H1 (cell line): ENCODE results near the gene P2RY11. TPM values are rescaled to one million over a fixed set of nuclear protein-coding genes. Genes with fewer than 3 reads are reported as not detected.

Source experiments
- CTCF ChIA-PET: fragments of 300-600 bp; sonication (Branson Sonifier 250); formaldehyde crosslinking; loops from one replicate; lab custom pipeline; 2021; ENCODE audit not compliant: partially characterized antibody; lab: Charles Lee
- POLR2A ChIA-PET: fragments of 300-600 bp; sonication (Branson Sonifier 250); formaldehyde crosslinking; loops from one replicate; lab custom pipeline; 2021; ENCODE audit warnings: inconsistent platforms; ENCODE audit not compliant: partially characterized antibody; lab: Charles Lee
- DNase-seq, 2 experiments: peaks; one replicate each; pipeline versions ENCODE4 v3.0.0 to v3.0.0-alpha.2; 2010 to 2022; ENCODE audit warnings: low spot score in 2 of 2, low read depth in 1 of 2, mixed read lengths in 1 of 2
- FAIRE-seq: peaks from 2 replicates; lab custom pipeline; 2011; peaks lifted over from hg19 to GRCh38; lab: Jason Lieb, UNC
- H2AFZ ChIP-seq: 2 replicates; pipeline ENCODE4 v1.8.1; 2012; ENCODE audit warnings: low read length, inconsistent platforms
- H2AK5ac ChIP-seq: 2 replicates; pipeline ENCODE4 v1.6.1; 2013; ENCODE audit warnings: low read depth, low read length
- H2BK120ac ChIP-seq: replicated peaks from 2 replicates; pipeline ENCODE3; 2013; ENCODE audit warnings: low read depth, low read length, inconsistent platforms
- H2BK12ac ChIP-seq: 2 replicates; pipeline ENCODE4 v1.6.1; 2013; ENCODE audit warnings: low read depth, low read length
- H2BK15ac ChIP-seq: 2 replicates; pipeline ENCODE4 v1.6.1; 2013; ENCODE audit warnings: low read length
- H2BK20ac ChIP-seq: 2 replicates; pipeline ENCODE4 v1.6.1; 2013; ENCODE audit warnings: low read length
- H2BK5ac ChIP-seq: 2 replicates; pipeline ENCODE4 v1.6.1; 2013; ENCODE audit warnings: low read depth, low read length
- H3K14ac ChIP-seq: 2 replicates; pipeline ENCODE4 v1.6.1; 2013; ENCODE audit warnings: inconsistent platforms; ENCODE audit not compliant: insufficient read length
- H3K18ac ChIP-seq: 2 replicates; pipeline ENCODE4 v1.6.1; 2013; ENCODE audit warnings: low read length; ENCODE audit errors: extremely low read depth
- H3K23ac ChIP-seq: 2 replicates; pipeline ENCODE4 v1.6.1; 2013; ENCODE audit warnings: inconsistent platforms; ENCODE audit not compliant: insufficient read length
- H3K23me2 ChIP-seq: 2 replicates; pipeline ENCODE4 v1.6.1; 2013; ENCODE audit warnings: low read depth, low read length
- H3K27ac ChIP-seq: 2 replicates; pipeline ENCODE4 v1.6.1; 2011; ENCODE audit warnings: low read depth, low read length, inconsistent platforms
- H3K27me3 ChIP-seq, 4 experiments: replicated peaks in 1 of 4; 1 replicate in 1 of 4; 2 replicates in 3 of 4; pipeline versions ENCODE4 v1.6.1 to v1.8.1; 2011 to 2013; ENCODE audit warnings: low read length in 3 of 4, mild to moderate bottlenecking in 3 of 4, inconsistent platforms in 2 of 4, mixed read lengths in 2 of 4, moderate library complexity in 1 of 4; ENCODE audit not compliant: control insufficient read depth in 3 of 4, insufficient read depth in 3 of 4; ENCODE audit errors: extremely low read depth in 1 of 4
- H3K36me3 ChIP-seq, 4 experiments: 2 replicates each; pipeline versions ENCODE4 v1.6.1 to v1.8.1; 2011 to 2013; ENCODE audit warnings: mild to moderate bottlenecking in 4 of 4, low read length in 3 of 4, moderate library complexity in 2 of 4, control low read depth in 1 of 4, inconsistent platforms in 1 of 4; ENCODE audit not compliant: insufficient read depth in 4 of 4, control insufficient read depth in 2 of 4
- H3K4ac ChIP-seq: replicated peaks from 2 replicates; pipeline ENCODE3; 2013; ENCODE audit warnings: low read length, low read depth, mixed read lengths, inconsistent platforms; ENCODE audit not compliant: insufficient read length
- H3K4me1 ChIP-seq, 4 experiments: replicated peaks in 1 of 4; 1 replicate in 1 of 4; 2 replicates in 3 of 4; pipeline versions ENCODE4 v1.6.1 to v1.8.1; 2011 to 2013; ENCODE audit warnings: low read length in 3 of 4, inconsistent platforms in 2 of 4, mixed read lengths in 1 of 4; ENCODE audit not compliant: insufficient read depth in 4 of 4, control insufficient read depth in 3 of 4
- H3K4me2 ChIP-seq, 2 experiments: 2 replicates each; pipeline versions ENCODE4 v1.6.1 to v1.8.1; 2011 to 2013; ENCODE audit warnings: low read depth in 2 of 2, low read length in 2 of 2, control low read depth in 1 of 2, inconsistent platforms in 1 of 2, mild to moderate bottlenecking in 1 of 2; ENCODE audit not compliant: insufficient read depth in 1 of 2
- H3K4me3 ChIP-seq, 4 experiments: fragments of 200-600, 300-600 bp in 1 of 4; sonication (generic), shearing (Covaris generic), sonication (Bioruptor Twin) in 1 of 4; 2 replicates each; pipeline versions ENCODE4 v1.5.1 to v1.8.1; 2011 to 2016; ENCODE audit warnings: low read length in 4 of 4, low read depth in 3 of 4, control low read depth in 2 of 4, inconsistent platforms in 2 of 4, mild to moderate bottlenecking in 2 of 4, mixed read lengths in 1 of 4, moderate library complexity in 1 of 4; ENCODE audit not compliant: insufficient read depth in 2 of 4; ENCODE audit errors: extremely low read depth in 1 of 4
- H3K56ac ChIP-seq: replicated peaks from 2 replicates; pipeline ENCODE3; 2013; ENCODE audit warnings: low read depth, mild to moderate bottlenecking, mixed read lengths, low read length, inconsistent platforms; ENCODE audit not compliant: insufficient read length
- H3K79me1 ChIP-seq: 2 replicates; pipeline ENCODE4 v1.6.1; 2013; ENCODE audit warnings: low read depth, low read length, control low read depth
- H3K79me2 ChIP-seq, 2 experiments: 2 replicates each; pipeline versions ENCODE4 v1.6.1 to v1.8.1; 2012 to 2013; ENCODE audit warnings: low read length in 2 of 2, mild to moderate bottlenecking in 2 of 2, inconsistent platforms in 1 of 2; ENCODE audit not compliant: insufficient read depth in 2 of 2, control insufficient read depth in 1 of 2
- H3K9ac ChIP-seq, 4 experiments: replicated peaks in 1 of 4; 1 replicate in 1 of 4; 2 replicates in 3 of 4; pipeline versions ENCODE4 v1.6.1 to v1.8.1; 2011 to 2013; ENCODE audit warnings: low read depth in 3 of 4, low read length in 3 of 4, control low read depth in 2 of 4, mild to moderate bottlenecking in 2 of 4, moderate library complexity in 2 of 4, inconsistent platforms in 1 of 4; ENCODE audit errors: extremely low read depth in 1 of 4
- H3K9me3 ChIP-seq, 2 experiments: 2 replicates each; pipeline versions ENCODE4 v1.6.1 to v1.8.1; 2012 to 2013; ENCODE audit warnings: mild to moderate bottlenecking in 2 of 2, moderate library complexity in 2 of 2, control low read depth in 1 of 2, inconsistent platforms in 1 of 2, low read depth in 1 of 2, low read length in 1 of 2, mixed read lengths in 1 of 2; ENCODE audit not compliant: insufficient read depth in 2 of 2
- H4K20me1 ChIP-seq, 2 experiments: replicated peaks in 1 of 2; 2 replicates each; pipeline versions ENCODE3 to v1.8.1; 2011 to 2013; ENCODE audit warnings: inconsistent platforms in 2 of 2, low read length in 2 of 2, mild to moderate bottlenecking in 1 of 2; ENCODE audit not compliant: insufficient read depth in 2 of 2, control insufficient read depth in 1 of 2
- H4K5ac ChIP-seq: 2 replicates; pipeline ENCODE4 v1.6.1; 2013; ENCODE audit warnings: low read length, low read depth, mixed read lengths, inconsistent platforms; ENCODE audit not compliant: insufficient read length
- H4K8ac ChIP-seq: 2 replicates; pipeline ENCODE4 v1.8.0; 2013; ENCODE audit warnings: mild to moderate bottlenecking, moderate library complexity, low read length, inconsistent platforms; ENCODE audit not compliant: insufficient read depth; ENCODE audit errors: extremely low read depth
- H4K91ac ChIP-seq: replicated peaks from 2 replicates; pipeline ENCODE3; 2013; ENCODE audit warnings: low read length, mixed read lengths, inconsistent platforms; ENCODE audit not compliant: insufficient read length
- CBX5 ChIP-seq: fragments of 300-800, 300-1000 bp; sonication (generic); IDR thresholded peaks from 2 replicates; pipeline ENCODE4 v1.7.1; 2016; ENCODE audit warnings: antibody characterized with exemption, low read length, low read depth
- MAFK ChIP-seq: IDR thresholded peaks from 2 replicates; pipeline ENCODE4 v1.6.1; 2012; ENCODE audit warnings: low read depth, mild to moderate bottlenecking, improper control_type of control experiment, low read length
- POU5F1 ChIP-seq: IDR thresholded peaks from 2 replicates; pipeline ENCODE4 v1.6.1; 2011; ENCODE audit warnings: low read depth, mild to moderate bottlenecking, low read length, moderate library complexity
- RAD21 ChIP-seq, 2 experiments: IDR thresholded peaks in 1 of 2; conservative IDR thresholded peaks in 1 of 2; 2 replicates each; pipeline ENCODE4 v1.6.1; 2011; ENCODE audit warnings: low read depth in 2 of 2, low read length in 2 of 2, improper control_type of control experiment in 1 of 2, inconsistent platforms in 1 of 2, mild to moderate bottlenecking in 1 of 2, moderate library complexity in 1 of 2
- SIX5 ChIP-seq: IDR thresholded peaks from 2 replicates; pipeline ENCODE4 v1.6.1; 2011; ENCODE audit warnings: mild to moderate bottlenecking, low read depth, low read length
- SP1 ChIP-seq: IDR thresholded peaks from 2 replicates; pipeline ENCODE4 v1.6.1; 2011; ENCODE audit warnings: low read depth, low read length
- SUZ12 ChIP-seq: fragments of 200-600 bp; sonication (generic); IDR thresholded peaks from 2 replicates; pipeline ENCODE4 v1.6.1; 2012; ENCODE audit warnings: mild to moderate bottlenecking, inconsistent platforms, low read length, moderate library complexity, mixed read lengths
- WGBS, 2 experiments: shearing (Covaris generic) in 1 of 2; methylation state at CpG; one replicate each; pipeline versions ENCODE4 v1.1.6 to v1.1.7; 2013 to 2015; ENCODE audit warnings: low lambda C conversion rate in 2 of 2, mixed read lengths in 2 of 2, inconsistent platforms in 1 of 2, low coverage in 1 of 2, missing lambda C conversion rate in 1 of 2; ENCODE audit not compliant: insufficient replicate concordance in 2 of 2, insufficient coverage in 1 of 2, insufficient read length in 1 of 2; ENCODE audit errors: extremely low coverage in 1 of 2, missing lambda C conversion rate in 1 of 2; 5-methylcytosine and 5-hydroxymethylcytosine counted together
- polyA plus RNA-seq, 7 experiments: library from polyadenylated mRNA; depleted of rRNA in 3 of 7; stranded (reverse) in 5 of 7; unstranded in 2 of 7; fragments of >200 nt in 5 of 7; fragments of 200-250 nt in 2 of 7; gene quantifications; 1 replicate in 5 of 7; 2 replicates in 1 of 7; 4 replicates in 1 of 7; pipeline versions ENCODE4 v1.2.1 to v1.2.3, GENCODE V29; 2011 to 2013; ENCODE audit warnings: missing spikeins in 2 of 7, mixed read lengths in 2 of 7
- total RNA-seq: library from RNA; stranded (reverse); fragmentation: NEBNext Ultra II Directional; extraction: Animal tissue kit (Norgen Biotek cat#: 25700); gene quantifications from 2 replicates; pipeline ENCODE4 v1.2.1, GENCODE V29; 2021
- TF ChIP-seq, protein P1 (sequence below), 3 experiments: IDR thresholded peaks; 1 replicate in 2 of 3; 2 replicates in 1 of 3; pipeline versions ENCODE4 v1.5.1 to v1.6.1; 2011; ENCODE audit warnings: low read length in 3 of 3, mild to moderate bottlenecking in 3 of 3, inconsistent platforms in 2 of 3, low read depth in 1 of 3, moderate library complexity in 1 of 3; ENCODE audit not compliant: insufficient read depth in 1 of 3; ENCODE audit errors: control extremely low read depth in 1 of 3
- TF ChIP-seq, protein P2 (sequence below): IDR thresholded peaks from 2 replicates; pipeline ENCODE4 v1.6.1; 2012; ENCODE audit warnings: inconsistent platforms
- TF ChIP-seq, protein P3 (sequence below): IDR thresholded peaks from 2 replicates; pipeline ENCODE4 v1.6.1; 2011; ENCODE audit warnings: low read depth, mild to moderate bottlenecking, low read length; ENCODE audit not compliant: insufficient read depth

Gene P2RY11
- total and polyA plus RNA-seq, 2 of the 8 experiments (the other 6 are each of a cell fraction or from before 2014, with no cell fraction given), result 9.2 to 18.0 TPM

DNA sequence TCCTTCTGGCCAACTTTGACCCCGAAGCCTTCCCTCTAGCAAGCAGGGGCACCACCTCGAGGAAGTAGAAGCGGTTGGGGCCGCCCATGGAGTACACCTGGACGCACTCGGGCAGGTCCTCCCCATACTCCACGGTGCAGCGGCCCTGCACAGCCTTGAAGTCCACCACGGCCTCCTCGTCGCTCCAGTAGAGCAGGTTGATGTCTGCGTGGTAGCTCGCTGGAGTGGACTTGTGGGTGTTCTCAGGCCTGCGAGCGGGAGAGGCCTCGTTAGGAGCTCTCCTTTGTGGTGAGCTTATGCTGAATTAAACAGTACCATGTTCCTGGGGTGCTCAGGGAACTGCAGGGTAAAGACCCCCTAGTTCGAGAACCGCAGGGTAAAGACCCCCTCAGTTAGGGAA is 30.5 kb downstream of the P2RY11 start:
- H3K9me3 ChIP-seq, result no peaks in the 10 kb centered on the region
- CTCF ChIA-PET, result interaction anchor here (1.0 to 1.6 kb wide), 4 partner anchors 9 to 117 kb away, joined by 3 to 4 read pairs (median 3); no protein-coding TSS in a partner anchor
- TF ChIP-seq, protein P1, sequence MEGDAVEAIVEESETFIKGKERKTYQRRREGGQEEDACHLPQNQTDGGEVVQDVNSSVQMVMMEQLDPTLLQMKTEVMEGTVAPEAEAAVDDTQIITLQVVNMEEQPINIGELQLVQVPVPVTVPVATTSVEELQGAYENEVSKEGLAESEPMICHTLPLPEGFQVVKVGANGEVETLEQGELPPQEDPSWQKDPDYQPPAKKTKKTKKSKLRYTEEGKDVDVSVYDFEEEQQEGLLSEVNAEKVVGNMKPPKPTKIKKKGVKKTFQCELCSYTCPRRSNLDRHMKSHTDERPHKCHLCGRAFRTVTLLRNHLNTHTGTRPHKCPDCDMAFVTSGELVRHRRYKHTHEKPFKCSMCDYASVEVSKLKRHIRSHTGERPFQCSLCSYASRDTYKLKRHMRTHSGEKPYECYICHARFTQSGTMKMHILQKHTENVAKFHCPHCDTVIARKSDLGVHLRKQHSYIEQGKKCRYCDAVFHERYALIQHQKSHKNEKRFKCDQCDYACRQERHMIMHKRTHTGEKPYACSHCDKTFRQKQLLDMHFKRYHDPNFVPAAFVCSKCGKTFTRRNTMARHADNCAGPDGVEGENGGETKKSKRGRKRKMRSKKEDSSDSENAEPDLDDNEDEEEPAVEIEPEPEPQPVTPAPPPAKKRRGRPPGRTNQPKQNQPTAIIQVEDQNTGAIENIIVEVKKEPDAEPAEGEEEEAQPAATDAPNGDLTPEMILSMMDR (IDR thresholded peaks at IDR 0.05; ENCODE audit: control extremely low read depth in 1 of 3, insufficient read depth in 1 of 3, low read depth in 1 of 3, low read length in 3 of 3), result no peak
- TF ChIP-seq CBX5, result no peak
- TF ChIP-seq POU5F1, result no peak
- TF ChIP-seq, protein P2, sequence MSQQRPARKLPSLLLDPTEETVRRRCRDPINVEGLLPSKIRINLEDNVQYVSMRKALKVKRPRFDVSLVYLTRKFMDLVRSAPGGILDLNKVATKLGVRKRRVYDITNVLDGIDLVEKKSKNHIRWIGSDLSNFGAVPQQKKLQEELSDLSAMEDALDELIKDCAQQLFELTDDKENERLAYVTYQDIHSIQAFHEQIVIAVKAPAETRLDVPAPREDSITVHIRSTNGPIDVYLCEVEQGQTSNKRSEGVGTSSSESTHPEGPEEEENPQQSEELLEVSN, result no peak
- no peak for TF ChIP-seq RAD21 (IDR thresholded peaks at IDR 0.05 in 1 of 2, conservative IDR thresholded peaks at IDR 0.05 in 1 of 2; ENCODE audit: low read depth in 2 of 2, low read length in 2 of 2)
- no peak for TF ChIP-seq MAFK
- TF ChIP-seq SP1, result no peak
- no peak for TF ChIP-seq SUZ12
- TF ChIP-seq SIX5, result no peak
- TF ChIP-seq, protein P3, sequence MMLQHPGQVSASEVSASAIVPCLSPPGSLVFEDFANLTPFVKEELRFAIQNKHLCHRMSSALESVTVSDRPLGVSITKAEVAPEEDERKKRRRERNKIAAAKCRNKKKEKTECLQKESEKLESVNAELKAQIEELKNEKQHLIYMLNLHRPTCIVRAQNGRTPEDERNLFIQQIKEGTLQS, result no peak

More for the DNA sequence above, 30.5 kb downstream of the P2RY11 start:
- Histone ChIP-seq H3K4ac (no peak overlapping the region), H2BK12ac (no peak overlapping the region), H4K5ac (no peak overlapping the region), H3K14ac (no peak overlapping the region), H3K23ac (no peak overlapping the region), H3K79me1 (no peaks in the 10 kb centered on the region), H2AFZ (no peak overlapping the region), H3K56ac (no peak overlapping the region), H2BK5ac (no peak overlapping the region), H3K4me3 (no peak overlapping the region), H3K4me2 (no peak overlapping the region), H3K18ac (no peak overlapping the region), H2BK120ac (no peak overlapping the region), H3K9ac (no peak overlapping the region), H4K20me1 (peaks cover 6 to 29% of the 10 kb centered on the region in 2 experiments), H3K27ac (no peak overlapping the region), H3K27me3 (no peaks in the 10 kb centered on the region), H3K23me2 (no peaks in the 10 kb centered on the region), H3K4me1 (no peaks in the 10 kb centered on the region), H2BK20ac (no peak overlapping the region), H4K8ac (no peak overlapping the region), H2BK15ac (no peak overlapping the region), H4K91ac (no peak overlapping the region), H2AK5ac (no peak overlapping the region), H3K79me2 (no peaks in the 10 kb centered on the region), H3K36me3 (peaks cover 60 to 99% (median 94%) of the 10 kb centered on the region in 4 experiments)
- FAIRE-seq (no peak), DNase-seq (no peak)
- WGBS, 2 experiments, result 94% methylated on average over 18 of the region's 18 CpGs; no CpG with 5 or more reads in 1 of the 2 experiments
- POLR2A ChIA-PET, result interaction anchor here (1.2 to 3.3 kb wide), 5 partner anchors 9 to 42 kb away, joined by 3 to 10 read pairs (median 5); no protein-coding TSS in a partner anchor
